GM23338 (cell line): ENCODE results near the gene KIAA1755. TPM values are rescaled to one million over a fixed set of nuclear protein-coding genes. Genes with fewer than 3 reads are reported as not detected.

ENCODE experiments used
- ATAC-seq: fragments of 200-7000 bp; cut with Tn5 transposase; 3 replicates; pipeline ENCODE4 v1.9.1; 2020
- DNase-seq: peaks from one replicate; pipeline ENCODE4 v3.0.0-alpha.2; 2015; ENCODE audit warnings: low spot score
- H2AFZ ChIP-seq: fragments of 200-600 bp; sonication (generic); 2 replicates; pipeline ENCODE4 v1.8.0; 2016; ENCODE audit warnings: antibody characterized with exemption, mild to moderate bottlenecking, moderate library complexity
- H3F3A ChIP-seq: fragments of 200-600 bp; sonication (generic); replicated peaks from 2 replicates; pipeline ENCODE4 v1.8.0; 2017; ENCODE audit warnings: antibody characterized with exemption, mixed run types, low read depth
- H3K27ac ChIP-seq: fragments of 200-600 bp; sonication (generic); 2 replicates; pipeline ENCODE4 v1.6.1; 2016; ENCODE audit warnings: low read depth
- H3K27me3 ChIP-seq: fragments of 200-600 bp; sonication (generic); 2 replicates; pipeline ENCODE4 v1.8.0; 2016; ENCODE audit warnings: mild to moderate bottlenecking, mixed run types, moderate library complexity; ENCODE audit not compliant: insufficient read depth
- H3K36me3 ChIP-seq: fragments of 200-600 bp; sonication (generic); 2 replicates; pipeline ENCODE4 v1.8.0; 2016; ENCODE audit warnings: mild to moderate bottlenecking; ENCODE audit not compliant: insufficient read depth
- H3K4me1 ChIP-seq: fragments of 200-600 bp; sonication (generic); 2 replicates; pipeline ENCODE4 v1.8.0; 2016; ENCODE audit warnings: mild to moderate bottlenecking, moderate library complexity; ENCODE audit not compliant: insufficient read depth
- H3K4me2 ChIP-seq: fragments of 200-600 bp; sonication (generic); 2 replicates; pipeline ENCODE4 v1.7.1; 2017; ENCODE audit warnings: mixed run types
- H3K4me3 ChIP-seq: fragments of 200-600 bp; sonication (generic); 2 replicates; pipeline ENCODE4 v1.6.1; 2016; ENCODE audit warnings: mixed run types
- H3K79me2 ChIP-seq: fragments of 200-600 bp; sonication (generic); replicated peaks from 2 replicates; pipeline ENCODE4 v1.8.0; 2017; ENCODE audit warnings: mild to moderate bottlenecking; ENCODE audit not compliant: insufficient read depth
- H3K9me2 ChIP-seq: fragments of 200-600 bp; sonication (generic); 2 replicates; pipeline ENCODE4 v1.8.0; 2017; ENCODE audit not compliant: insufficient read depth
- H4K20me1 ChIP-seq: fragments of 200-600 bp; sonication (generic); replicated peaks from 2 replicates; pipeline ENCODE4 v1.8.0; 2017; ENCODE audit warnings: mild to moderate bottlenecking; ENCODE audit not compliant: insufficient read depth
- H3K27ac Mint-ChIP-seq: 2 replicates; pipeline ENCODE4 v1.8.0; 2020; ENCODE audit warnings: inconsistent platforms, mild to moderate bottlenecking, moderate library complexity, mixed read lengths
- H3K27me3 Mint-ChIP-seq: 3 replicates; pipeline ENCODE4 v1.8.0; 2022; ENCODE audit warnings: low read depth, mild to moderate bottlenecking, moderate library complexity, mixed read lengths, inconsistent platforms; ENCODE audit not compliant: insufficient read depth, poor library complexity
- H3K36me3 Mint-ChIP-seq: 3 replicates; pipeline ENCODE4 v1.8.0; 2021; ENCODE audit warnings: low read depth, mild to moderate bottlenecking, inconsistent platforms, moderate library complexity, mixed read lengths
- H3K4me1 Mint-ChIP-seq: 3 replicates; pipeline ENCODE4 v1.8.0; 2020; ENCODE audit warnings: mild to moderate bottlenecking, inconsistent platforms, mixed read lengths
- H3K4me3 Mint-ChIP-seq: 3 replicates; pipeline ENCODE4 v1.8.0; 2021; ENCODE audit warnings: moderate library complexity, mild to moderate bottlenecking, inconsistent platforms, mixed read lengths
- H3K9me3 Mint-ChIP-seq: 3 replicates; pipeline ENCODE4 v1.8.0; 2020; ENCODE audit warnings: moderate library complexity, mild to moderate bottlenecking, inconsistent platforms, mixed read lengths
- CREB1 ChIP-seq: fragments of 250-450 bp; sonication (Bioruptor Pico); IDR thresholded peaks from 2 replicates; pipeline ENCODE4 v1.5.0; 2020; ENCODE audit warnings: low read depth, mild to moderate bottlenecking, moderate library complexity
- EZH2 ChIP-seq: fragments of 200-600 bp; sonication (generic); IDR thresholded peaks from one replicate; pipeline ENCODE4 v1.8.0; 2017; ENCODE audit warnings: antibody characterized with exemption, mild to moderate bottlenecking, low read depth; ENCODE audit not compliant: unreplicated experiment
- JUNB ChIP-seq: IDR thresholded peaks from one replicate; pipeline ENCODE4 v1.6.1; 2016; ENCODE audit warnings: antibody characterized with exemption; ENCODE audit not compliant: unreplicated experiment
- POLR2AphosphoS5 ChIP-seq: IDR thresholded peaks from 2 replicates; pipeline ENCODE4 v1.6.1; 2016; ENCODE audit warnings: antibody characterized with exemption, low read depth
- REST ChIP-seq: IDR thresholded peaks from one replicate; pipeline ENCODE4 v1.6.1; 2018; ENCODE audit warnings: antibody characterized with exemption; ENCODE audit not compliant: unreplicated experiment
- STAT1 ChIP-seq: IDR thresholded peaks from one replicate; pipeline ENCODE4 v1.6.1; 2016; ENCODE audit warnings: antibody characterized with exemption; ENCODE audit not compliant: unreplicated experiment
- ZNF331 ChIP-seq: fragments of 250-450 bp; sonication (Bioruptor Pico); IDR thresholded peaks from 2 replicates; pipeline ENCODE4 v1.5.0; 2020; ENCODE audit warnings: low read depth, mild to moderate bottlenecking, moderate library complexity
- ZNF462 ChIP-seq: fragments of 250-450 bp; sonication (Bioruptor Pico); IDR thresholded peaks from 2 replicates; pipeline ENCODE4 v1.5.0; 2020; ENCODE audit warnings: mild to moderate bottlenecking, moderate library complexity
- polyA plus RNA-seq: library from polyadenylated mRNA; unstranded; fragments of >200 nt; fragmentation: Nextera tagmentation; extraction: Ambion mirVana; gene quantifications from 2 replicates; pipeline ENCODE4 v1.2.1, GENCODE V29; 2016
- total RNA-seq: library from RNA; depleted of rRNA; stranded (reverse); fragments of >200 nt; shearing (Covaris generic); gene quantifications from 2 replicates; pipeline ENCODE4 v1.2.3, GENCODE V29; 2014

Gene KIAA1755
- total and polyA plus RNA-seq, 2 experiments from 2014 or later: 0.28 TPM; not detected in 1

- no peak for TF ChIP-seq STAT1
- no peak for TF ChIP-seq REST
- TF ChIP-seq ZNF331 (CRISPR knock-in tag): no peak
Measured at GRCh38 chr20:38220587-38221118, 39.9 kb downstream of the KIAA1755 start (continued).

- Mint-ChIP-seq H3K4me3 (no peak overlapping the region), H3K36me3 (no peaks in the 10 kb centered on the region), H3K9me3 (no peaks in the 10 kb centered on the region), H3K27me3 (peaks cover 10% of the 10 kb centered on the region), H3K4me1 (peaks cover 3% of the 10 kb centered on the region; the same call in 2 of the 3 replicates), H3K27ac (no peak overlapping the region)
- H3K36me3 ChIP-seq: no peaks in the 10 kb centered on the region
- H3K4me3 ChIP-seq: no peak overlapping the region
- H2AFZ ChIP-seq: no peak overlapping the region
- no peak for DNase-seq
- no peaks in the 10 kb centered on the region for H3K9me2 ChIP-seq
- no peaks in the 10 kb centered on the region for H3K79me2 ChIP-seq
- no peaks in the 10 kb centered on the region for H4K20me1 ChIP-seq
- H3K27me3 ChIP-seq: no peaks in the 10 kb centered on the region
- ATAC-seq: no peak
- H3K4me2 ChIP-seq: no peak overlapping the region
- H3K27ac ChIP-seq: no peak overlapping the region
- no peaks in the 10 kb centered on the region for H3F3A ChIP-seq
- H3K4me1 ChIP-seq: no peaks in the 10 kb centered on the region
- TF ChIP-seq CREB1 (CRISPR knock-in tag): no peak
- TF ChIP-seq ZNF462: no peak
- TF ChIP-seq EZH2: no peak
- TF ChIP-seq POLR2AphosphoS5: no peak
- no peak for TF ChIP-seq REST
- TF ChIP-seq JUNB: no peak
Measured at GRCh38 chr20:38219006-38219950, 41.3 kb downstream of the KIAA1755 start.
